ENCODE data around the gene NOS1AP.

The NOS1AP gene

DNA sequence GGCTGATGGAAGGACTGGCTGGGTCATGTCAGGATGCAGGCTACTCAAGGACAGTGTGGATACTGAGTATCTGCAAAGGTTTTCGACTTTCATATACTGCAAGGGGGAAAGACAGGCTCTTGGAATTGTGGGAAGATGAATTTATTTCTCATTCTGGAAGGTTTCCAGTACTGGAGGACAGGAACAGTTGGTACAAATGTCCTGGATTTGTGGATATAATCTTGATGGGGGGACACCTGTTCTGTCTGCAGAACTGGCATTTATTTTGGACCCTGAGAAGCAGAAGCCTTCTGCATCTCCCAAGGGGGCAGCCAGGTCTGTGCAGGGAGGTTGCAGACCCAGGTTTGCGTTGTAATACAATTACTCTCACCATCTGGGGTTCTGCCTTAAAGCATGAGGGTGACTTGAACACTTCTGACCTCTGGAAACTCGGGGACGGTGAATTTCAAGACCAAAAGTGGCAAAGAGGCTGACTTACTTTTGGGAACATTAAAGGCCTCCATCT, 65.8 kb downstream of the NOS1AP start:
- TF ChIP-seq, protein P1, sequence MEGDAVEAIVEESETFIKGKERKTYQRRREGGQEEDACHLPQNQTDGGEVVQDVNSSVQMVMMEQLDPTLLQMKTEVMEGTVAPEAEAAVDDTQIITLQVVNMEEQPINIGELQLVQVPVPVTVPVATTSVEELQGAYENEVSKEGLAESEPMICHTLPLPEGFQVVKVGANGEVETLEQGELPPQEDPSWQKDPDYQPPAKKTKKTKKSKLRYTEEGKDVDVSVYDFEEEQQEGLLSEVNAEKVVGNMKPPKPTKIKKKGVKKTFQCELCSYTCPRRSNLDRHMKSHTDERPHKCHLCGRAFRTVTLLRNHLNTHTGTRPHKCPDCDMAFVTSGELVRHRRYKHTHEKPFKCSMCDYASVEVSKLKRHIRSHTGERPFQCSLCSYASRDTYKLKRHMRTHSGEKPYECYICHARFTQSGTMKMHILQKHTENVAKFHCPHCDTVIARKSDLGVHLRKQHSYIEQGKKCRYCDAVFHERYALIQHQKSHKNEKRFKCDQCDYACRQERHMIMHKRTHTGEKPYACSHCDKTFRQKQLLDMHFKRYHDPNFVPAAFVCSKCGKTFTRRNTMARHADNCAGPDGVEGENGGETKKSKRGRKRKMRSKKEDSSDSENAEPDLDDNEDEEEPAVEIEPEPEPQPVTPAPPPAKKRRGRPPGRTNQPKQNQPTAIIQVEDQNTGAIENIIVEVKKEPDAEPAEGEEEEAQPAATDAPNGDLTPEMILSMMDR (IDR thresholded peaks at IDR 0.05; ENCODE audit: control extremely low read depth, extremely low read depth, low read depth, missing control alignments): no peak
- CTCF ChIA-PET: no interaction called here
- DNase-seq (ENCODE audit: extremely low spot score): no peak
- POLR2A ChIA-PET: no interaction called here

DNA sequence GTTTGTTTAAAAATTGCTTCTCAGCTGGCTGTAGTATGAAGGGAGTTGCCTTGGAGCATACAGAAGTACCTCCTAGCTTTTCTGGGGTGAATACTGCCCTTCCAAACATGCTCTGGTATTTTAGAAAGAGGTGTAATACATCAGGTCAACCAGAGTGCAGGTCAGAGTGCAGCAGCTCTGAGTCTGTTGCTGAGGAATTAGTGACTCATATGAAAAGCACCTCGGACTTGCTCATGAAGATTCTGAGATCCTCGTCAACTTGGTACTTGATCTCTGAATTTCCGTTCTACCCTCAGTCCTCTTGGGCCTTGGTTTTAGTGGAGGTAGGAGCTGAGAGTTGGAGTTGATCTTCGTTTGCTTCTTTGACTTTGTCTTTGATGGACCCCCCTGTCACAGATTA, 67.3 kb downstream of the NOS1AP start:
- ChIA-PET POLR2A (no interaction called here), CTCF (interaction anchor here (0.7 to 0.8 kb wide), 2 partner anchors 9 to 28 kb away, joined by 3 read pairs; no protein-coding TSS in a partner anchor)
- TF ChIP-seq, protein P1 (IDR thresholded peaks at IDR 0.05; ENCODE audit: control extremely low read depth, extremely low read depth, low read depth, missing control alignments): no peak
- DNase-seq (ENCODE audit: extremely low spot score): no peak

DNA sequence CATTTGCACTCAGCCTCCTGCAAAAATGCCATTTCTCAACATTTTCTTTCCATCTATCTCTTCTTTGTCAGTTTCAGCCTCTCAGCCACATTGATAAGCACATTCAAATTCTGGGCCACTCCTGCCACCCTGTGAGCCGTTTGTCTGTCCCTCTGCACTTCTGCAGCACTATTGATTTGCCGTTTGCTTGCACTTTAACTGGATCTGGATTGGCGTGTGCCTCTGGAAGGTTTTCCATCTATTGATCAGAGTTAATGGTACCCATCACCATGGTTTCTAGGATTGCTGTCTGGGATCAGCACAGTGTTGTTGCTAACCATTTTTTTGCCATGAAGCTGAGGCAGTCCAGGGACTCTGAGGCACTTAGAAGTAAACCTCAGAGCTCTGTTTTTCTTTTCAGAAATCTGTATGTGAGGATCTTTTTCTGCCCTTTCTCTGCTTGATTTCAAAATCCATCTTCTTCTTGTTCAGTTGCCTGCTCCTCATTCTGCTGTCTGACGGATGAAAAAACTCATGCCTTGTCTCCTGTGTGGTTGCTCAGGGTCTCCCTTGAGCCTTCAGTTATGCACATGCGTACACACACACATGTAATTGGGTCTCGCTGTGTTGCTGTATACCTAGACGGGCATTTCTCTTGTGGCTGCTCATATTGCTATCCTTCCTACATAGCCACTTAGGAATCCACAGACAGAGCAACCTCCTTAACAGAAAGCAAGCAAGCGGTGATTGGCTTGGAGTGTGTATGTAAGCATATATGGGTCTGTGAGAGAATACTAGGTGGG, 67.9 kb downstream of the NOS1AP start:
- no peak for DNase-seq (ENCODE audit: extremely low spot score)
- ChIA-PET POLR2A (no interaction called here), CTCF (no interaction called here)
- TF ChIP-seq, protein P1 (IDR thresholded peaks at IDR 0.05; ENCODE audit: control extremely low read depth, extremely low read depth, low read depth, missing control alignments): no peak

DNA sequence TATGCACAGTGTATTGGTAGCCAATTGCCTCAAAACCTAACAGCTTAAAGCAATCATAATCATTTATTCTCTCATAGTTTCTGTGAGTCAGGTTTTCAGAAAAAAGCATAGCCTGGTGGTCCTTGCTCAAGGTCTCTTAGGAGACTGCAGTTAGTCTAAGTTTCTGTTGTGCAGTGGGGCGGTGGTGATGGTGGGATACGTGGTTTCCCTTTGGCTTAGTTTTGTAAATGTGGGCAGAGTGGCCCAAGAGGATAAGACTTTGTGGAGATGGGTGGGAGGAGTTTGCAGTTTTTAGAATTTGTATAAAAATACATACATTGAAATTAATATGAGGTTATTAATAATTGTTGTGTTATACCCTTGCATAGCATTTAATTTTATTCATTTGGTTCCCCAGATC, 68.6 kb downstream of the NOS1AP start:
- TF ChIP-seq, protein P1 (IDR thresholded peaks at IDR 0.05; ENCODE audit: control extremely low read depth, extremely low read depth, low read depth, missing control alignments): no peak
- POLR2A ChIA-PET: no interaction called here
- no peak for DNase-seq (ENCODE audit: extremely low spot score)
- CTCF ChIA-PET: no interaction called here

DNA sequence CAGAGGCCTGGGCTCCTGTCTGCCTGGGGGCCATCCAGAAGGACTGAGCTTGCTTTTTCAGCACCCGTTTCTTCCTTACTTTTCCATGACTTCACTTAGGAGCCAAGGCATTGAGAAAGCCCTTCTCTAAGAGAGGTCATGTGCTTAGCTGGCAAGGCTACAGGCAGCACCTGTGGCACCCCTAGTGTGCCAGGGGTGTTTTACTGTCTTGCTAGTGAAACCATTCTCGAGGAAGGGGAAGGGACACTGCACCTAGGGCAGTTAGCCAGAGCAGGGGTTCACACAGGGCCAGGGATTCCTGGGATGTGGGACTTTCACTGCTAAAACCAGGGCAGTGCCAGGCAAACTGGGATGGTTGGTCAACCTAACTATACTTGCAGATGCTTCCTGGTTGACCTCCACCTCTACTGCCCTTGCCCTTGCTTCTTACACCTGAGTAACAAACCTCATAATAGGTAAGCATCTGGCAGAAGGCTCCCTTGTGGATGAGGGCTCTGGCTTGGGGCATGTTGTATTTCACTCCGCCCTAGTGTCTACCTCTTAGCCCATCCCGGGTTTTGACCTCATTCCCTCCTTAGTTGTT, 69.2 kb downstream of the NOS1AP start:
- TF ChIP-seq, protein P1 (IDR thresholded peaks at IDR 0.05; ENCODE audit: control extremely low read depth, extremely low read depth, low read depth, missing control alignments): no peak
- ChIA-PET CTCF (no interaction called here), POLR2A (no interaction called here)
- no peak for DNase-seq (ENCODE audit: extremely low spot score)

DNA sequence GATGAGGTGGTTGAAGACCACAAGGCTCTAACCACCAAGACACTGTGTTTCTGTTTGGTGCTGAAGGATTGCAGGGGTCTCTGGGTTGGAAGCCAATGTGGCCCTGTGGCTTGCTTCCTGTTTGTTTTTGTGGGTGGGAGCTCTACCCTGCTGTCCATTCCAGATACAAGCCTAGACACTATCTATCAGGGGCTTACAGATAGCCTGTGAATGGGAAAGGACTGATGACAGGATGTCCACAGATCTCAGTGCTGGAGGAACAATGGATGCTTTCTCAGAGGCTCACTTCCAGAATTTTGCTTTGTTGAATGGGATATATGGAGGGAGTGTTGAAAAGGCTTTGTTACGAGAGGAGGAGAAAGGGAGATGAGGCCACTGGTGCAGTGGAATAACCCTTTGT, 69.7 kb downstream of the NOS1AP start:
- CTCF ChIA-PET: no interaction called here
- POLR2A ChIA-PET: no interaction called here
- TF ChIP-seq, protein P1 (IDR thresholded peaks at IDR 0.05; ENCODE audit: control extremely low read depth, extremely low read depth, low read depth, missing control alignments): no peak
- DNase-seq (ENCODE audit: extremely low spot score): no peak
